ENCODE measurements around the gene FBXL16. TPM values are rescaled to one million over a fixed set of nuclear protein-coding genes. Genes with fewer than 3 reads are reported as not detected.
A peak's percentile ranks its signal among the peaks of the same experiment; 100 is the strongest.

Gene FBXL16
- polyA plus RNA-seq, 1 of the 3 experiments (the other 2 are of a cell fraction) = 19.8 TPM

DNA sequence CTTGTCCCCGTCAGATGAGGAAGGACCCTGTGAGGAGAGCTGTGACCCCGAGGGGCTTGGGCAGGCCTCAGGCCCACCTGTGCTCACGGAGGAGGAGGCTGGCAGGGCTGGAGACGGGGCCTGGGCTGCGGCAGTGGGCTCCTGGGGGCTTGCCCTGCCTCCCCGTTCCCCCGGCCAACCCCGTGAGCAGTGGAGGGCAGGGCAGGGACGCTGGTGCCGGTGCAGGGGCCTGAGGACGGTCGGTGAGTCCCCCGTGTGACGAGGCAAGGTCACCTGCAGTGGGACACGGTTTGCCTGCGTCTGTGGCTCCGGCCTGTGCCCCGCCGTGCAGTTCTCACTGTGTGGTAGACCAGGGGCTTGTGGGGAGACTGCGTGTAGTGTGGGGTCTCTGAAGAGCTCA lies 46.0 kb downstream of the FBXL16 start:
- no peaks in the 10 kb centered on the region for H4K20me1 ChIP-seq (ENCODE audit: insufficient read depth)
- H2AFZ ChIP-seq (ENCODE audit: low read depth) = no peak overlapping the region
- 91% methylated on average over 6 of the region's 20 CpGs for WGBS (ENCODE audit: low lambda C conversion rate)
- H3K9ac ChIP-seq = no peak overlapping the region
- ChIA-PET POLR2A (interaction anchor here (0.8 to 1.5 kb wide), 5 partner anchors 8 to 56 kb away, joined by 3 to 13 read pairs (median 4); partner anchors contain the start of genes METRN and METTL26), CTCF (interaction anchor here (0.7 to 6.7 kb wide), 13 partner anchors 8 to 88 kb away, joined by 3 to 92 read pairs (median 4); partner anchors contain the start of genes MCRIP2, RHBDL1, RHOT2 and STUB1)
- no peaks in the 10 kb centered on the region for H3K9me3 ChIP-seq
- H3K79me2 ChIP-seq (ENCODE audit: insufficient read depth) = no peaks in the 10 kb centered on the region
- no peak for DNase-seq
- no peak overlapping the region for H3K4me2 ChIP-seq
- no peaks in the 10 kb centered on the region for H3K9me2 ChIP-seq
- peak overlapping the region in 1 of 2 experiments; percentile 96; a peak in 2 of 4 replicates for H3K27ac ChIP-seq (ENCODE audit: low read depth in 2 of 2, low read length in 1 of 2)
- H3K4me3 ChIP-seq (ENCODE audit: low read depth in 2 of 2, low read length in 1 of 2) = no peak overlapping the region; a peak in 1 of 4 replicates
- H3F3A ChIP-seq (replicated peaks; ENCODE audit: insufficient read depth) = no peaks in the 10 kb centered on the region
- H3K27me3 ChIP-seq (ENCODE audit: insufficient read depth) = no peaks in the 10 kb centered on the region
- TF ChIP-seq GATA2 (CRISPR knock-in tag; IDR thresholded peaks at IDR 0.05) (no peak), NRF1 (IDR thresholded peaks at IDR 0.05; ENCODE audit: low read depth, low read length) (no peak), SMC3 (IDR thresholded peaks at IDR 0.05; ENCODE audit: low read depth, low read length) (no peak), JUND (IDR thresholded peaks at IDR 0.05) (no peak), REST (IDR thresholded peaks at IDR 0.05; ENCODE audit: low read depth, low read length) (no peak), CHD2 (IDR thresholded peaks at IDR 0.05; ENCODE audit: low read length, partially characterized antibody) (no peak), RAD21 (IDR thresholded peaks at IDR 0.05; ENCODE audit: low read length) (no peak), RXRA (IDR thresholded peaks at IDR 0.05; ENCODE audit: borderline replicate concordance, low read depth) (no peak), PBX3 (IDR thresholded peaks at IDR 0.05) (no peak), RCOR1 (IDR thresholded peaks at IDR 0.05; ENCODE audit: low read length) (no peak), FOXM1 (IDR thresholded peaks at IDR 0.05; ENCODE audit: low read depth) (no peak)
- TF ChIP-seq, protein P1, sequence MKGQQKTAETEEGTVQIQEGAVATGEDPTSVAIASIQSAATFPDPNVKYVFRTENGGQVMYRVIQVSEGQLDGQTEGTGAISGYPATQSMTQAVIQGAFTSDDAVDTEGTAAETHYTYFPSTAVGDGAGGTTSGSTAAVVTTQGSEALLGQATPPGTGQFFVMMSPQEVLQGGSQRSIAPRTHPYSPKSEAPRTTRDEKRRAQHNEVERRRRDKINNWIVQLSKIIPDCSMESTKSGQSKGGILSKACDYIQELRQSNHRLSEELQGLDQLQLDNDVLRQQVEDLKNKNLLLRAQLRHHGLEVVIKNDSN (IDR thresholded peaks at IDR 0.05; ENCODE audit: borderline replicate concordance, low read depth) = no peak
- H3K36me3 ChIP-seq (replicated peaks in 1 of 2; ENCODE audit: control insufficient read depth in 1 of 2, insufficient read depth in 2 of 2, low read length in 1 of 2) = peaks cover 0 to 54% of the 10 kb centered on the region in 2 experiments
- peaks cover 3 to 35% of the 10 kb centered on the region in 2 experiments; a peak in 3 of 4 replicates for H3K4me1 ChIP-seq (ENCODE audit: control insufficient read depth in 1 of 2, insufficient read depth in 2 of 2, low read depth in 1 of 2, low read length in 1 of 2)
